ENCODE data around the gene METTL23. TPM values are rescaled to one million over a fixed set of nuclear protein-coding genes. Genes with fewer than 3 reads are reported as not detected.
"Not testable (repeated sequence)": the region's sequence is repeated elsewhere in the genome, so short reads cannot be mapped to it uniquely, and the experiment has no call there.

Gene METTL23
- total RNA-seq, 4 donors from 2014 or later = 11.2 to 34.1 (median 24.7) TPM; not detected in 1

GRCh38 chr17:76744747-76745146 lies 18.1 kb downstream of the METTL23 start:
- intact Hi-C loops (cut with DNase I; ENCODE audit: low total_unique reads) = no loop called here
- TF ChIP-seq EP300 (IDR thresholded peaks at IDR 0.05; ENCODE audit: low read depth) (no peak), POLR2A (IDR thresholded peaks at IDR 0.05) (no peak), POLR2AphosphoS5 (IDR thresholded peaks at IDR 0.05) (no peak)
- TF ChIP-seq, protein P1, sequence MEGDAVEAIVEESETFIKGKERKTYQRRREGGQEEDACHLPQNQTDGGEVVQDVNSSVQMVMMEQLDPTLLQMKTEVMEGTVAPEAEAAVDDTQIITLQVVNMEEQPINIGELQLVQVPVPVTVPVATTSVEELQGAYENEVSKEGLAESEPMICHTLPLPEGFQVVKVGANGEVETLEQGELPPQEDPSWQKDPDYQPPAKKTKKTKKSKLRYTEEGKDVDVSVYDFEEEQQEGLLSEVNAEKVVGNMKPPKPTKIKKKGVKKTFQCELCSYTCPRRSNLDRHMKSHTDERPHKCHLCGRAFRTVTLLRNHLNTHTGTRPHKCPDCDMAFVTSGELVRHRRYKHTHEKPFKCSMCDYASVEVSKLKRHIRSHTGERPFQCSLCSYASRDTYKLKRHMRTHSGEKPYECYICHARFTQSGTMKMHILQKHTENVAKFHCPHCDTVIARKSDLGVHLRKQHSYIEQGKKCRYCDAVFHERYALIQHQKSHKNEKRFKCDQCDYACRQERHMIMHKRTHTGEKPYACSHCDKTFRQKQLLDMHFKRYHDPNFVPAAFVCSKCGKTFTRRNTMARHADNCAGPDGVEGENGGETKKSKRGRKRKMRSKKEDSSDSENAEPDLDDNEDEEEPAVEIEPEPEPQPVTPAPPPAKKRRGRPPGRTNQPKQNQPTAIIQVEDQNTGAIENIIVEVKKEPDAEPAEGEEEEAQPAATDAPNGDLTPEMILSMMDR (IDR thresholded peaks at IDR 0.05) = no peak
- Histone ChIP-seq H3K27ac (no peak overlapping the region), H3K9me3 (no peaks in the 10 kb centered on the region), H3K36me3 (peaks cover 0 to 39% (median 18%) of the 10 kb centered on the region in 4 donors), H3K4me1 (peaks cover 0 to 17% (median 3%) of the 10 kb centered on the region in 4 donors), H3K27me3 (no peaks in the 10 kb centered on the region), H3K4me3 (no peak overlapping the region)
- DNase-seq = no peak
- in situ Hi-C loops (cut with MboI; ENCODE audit: low pct_ligation_motif_present in 1 of 4, low pct_unique_long_range_greater_than_20kb in 1 of 4, low sequenced_read_pairs in 3 of 4) = no loop called here
- WGBS, 2 donors (ENCODE audit: low coverage in 1 of 2) = 98 to 100% methylated on average over 2 of the region's 2 CpGs

GRCh38 chr17:76745785-76746184 lies 19.1 kb downstream of the METTL23 start:
- in situ Hi-C loops (cut with MboI; ENCODE audit: low pct_ligation_motif_present in 1 of 4, low pct_unique_long_range_greater_than_20kb in 1 of 4, low sequenced_read_pairs in 3 of 4) = not testable (repeated sequence)
- H3K36me3 ChIP-seq = peaks cover 0 to 39% (median 18%) of the 10 kb centered on the region in 4 donors

GRCh38 chr17:76747716-76748363 lies 21.2 kb downstream of the METTL23 start:
- no peaks in the 10 kb centered on the region for H3K9me3 ChIP-seq
- DNase-seq = no peak
- TF ChIP-seq, protein P1 (IDR thresholded peaks at IDR 0.05) = no peak
- TF ChIP-seq POLR2A (IDR thresholded peaks at IDR 0.05) = no peak
- TF ChIP-seq EP300 (IDR thresholded peaks at IDR 0.05; ENCODE audit: low read depth) = no peak
- TF ChIP-seq POLR2AphosphoS5 (IDR thresholded peaks at IDR 0.05) = no peak
- H3K27me3 ChIP-seq = no peaks in the 10 kb centered on the region
- H3K36me3 ChIP-seq = peaks cover 0 to 27% (median 11%) of the 10 kb centered on the region in 4 donors
- no peaks in the 10 kb centered on the region for H3K4me1 ChIP-seq
- WGBS, 2 donors (ENCODE audit: low coverage in 1 of 2) = 88 to 92% methylated on average over 6 to 9 of the region's 9 CpGs
- H3K27ac ChIP-seq = no peak overlapping the region
- H3K4me3 ChIP-seq = no peak overlapping the region
- in situ Hi-C loops (cut with MboI; ENCODE audit: low pct_ligation_motif_present in 1 of 4, low pct_unique_long_range_greater_than_20kb in 1 of 4, low sequenced_read_pairs in 3 of 4) = no loop called here
- intact Hi-C loops (cut with DNase I; ENCODE audit: low total_unique reads) = no loop called here

More at GRCh38 chr17:76745785-76746184, 19.1 kb downstream of the METTL23 start:
- H3K9me3 ChIP-seq; H3K4me1 ChIP-seq; H3K4me3 ChIP-seq; H3K27ac ChIP-seq; DNase-seq; intact Hi-C loops (cut with DNase I; ENCODE audit: low total_unique reads); H3K27me3 ChIP-seq: not testable (repeated sequence)
- 95% methylated on average over 6 of the region's 6 CpGs for WGBS, 2 donors (ENCODE audit: low coverage in 1 of 2)

- DNase-seq = no peak
- Histone ChIP-seq H3K4me1 (no peaks in the 10 kb centered on the region), H3K4me3 (no peak overlapping the region), H3K36me3 (peaks cover 0 to 24% (median 7%) of the 10 kb centered on the region in 4 donors), H3K9me3 (no peaks in the 10 kb centered on the region), H3K27ac (no peak overlapping the region), H3K27me3 (no peaks in the 10 kb centered on the region)
- intact Hi-C loops (cut with DNase I; ENCODE audit: low total_unique reads) = no loop called here
- TF ChIP-seq, protein P1 (IDR thresholded peaks at IDR 0.05) = no peak
- TF ChIP-seq POLR2AphosphoS5 (IDR thresholded peaks at IDR 0.05) = no peak
- no peak for TF ChIP-seq POLR2A (IDR thresholded peaks at IDR 0.05)
- 100% methylated on average over 1 of the region's 1 CpG for WGBS, 2 donors (ENCODE audit: low coverage in 1 of 2)
- in situ Hi-C loops (cut with MboI; ENCODE audit: low pct_ligation_motif_present in 1 of 4, low pct_unique_long_range_greater_than_20kb in 1 of 4, low sequenced_read_pairs in 3 of 4) = no loop called here
Observed at GRCh38 chr17:76748657-76749056, 22.0 kb downstream of the METTL23 start.

Data from transverse colon (tissue), 4 donors.